SU-DHL-6 (cell line): Measurements from ENCODE around the gene GABBR1.

Source experiments
- CTCF ChIP-seq: fragments of 200-600 bp; sonication (generic); IDR thresholded peaks from one replicate; pipeline ENCODE4 v1.5.1; 2017; ENCODE audit warnings: antibody characterized with exemption, mild to moderate bottlenecking, low read length, moderate library complexity; ENCODE audit not compliant: insufficient read depth, poor library complexity, severe bottlenecking
- EZH2phosphoT487 ChIP-seq: fragments of 200-600 bp; sonication (generic), shearing (Covaris generic); conservative IDR thresholded peaks from 2 replicates; pipeline ENCODE4 v1.6.1; 2018; ENCODE audit warnings: mild to moderate bottlenecking, antibody characterized with exemption, low read length, moderate library complexity, mixed read lengths

DNA sequence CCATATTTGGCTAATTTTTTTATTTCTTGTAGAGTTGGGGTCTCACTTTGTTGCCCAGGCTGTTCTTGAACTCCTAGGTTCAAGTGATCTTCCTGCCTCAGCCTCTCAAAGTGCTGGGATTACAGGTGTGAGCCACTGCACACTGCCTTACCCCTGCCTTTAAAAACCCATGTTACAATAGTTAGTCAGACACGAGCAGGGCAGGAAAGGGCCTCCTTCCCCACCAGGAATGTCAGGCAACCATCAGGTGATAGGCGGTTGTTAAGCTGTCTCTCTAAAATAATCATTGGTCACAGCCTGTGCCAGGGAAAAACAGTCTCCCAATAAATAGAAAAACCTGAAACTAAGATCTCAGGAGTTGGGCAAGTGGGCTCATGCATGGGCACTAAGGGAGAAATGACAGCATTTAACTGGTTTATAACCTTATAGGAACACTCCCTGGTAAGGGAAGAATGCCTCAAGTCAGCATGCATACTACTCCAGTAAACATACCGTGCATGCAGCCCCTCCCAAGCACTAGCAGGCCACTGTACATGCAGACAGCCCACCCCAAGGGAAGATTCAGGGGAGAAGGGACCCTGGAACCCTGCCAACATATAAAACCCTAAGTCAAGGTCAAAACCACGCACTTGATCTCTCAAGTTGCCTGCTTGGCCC lies 39.7 kb downstream of the GABBR1 start:
- TF ChIP-seq CTCF (no peak), EZH2phosphoT487 (no peak)
